CD4-positive, alpha-beta memory T cell (primary cell): Measurements from ENCODE around the gene USP5. TPM values are rescaled to one million over a fixed set of nuclear protein-coding genes. Genes with fewer than 3 reads are reported as not detected.
"Not testable (repeated sequence)": the region's sequence is repeated elsewhere in the genome, so short reads cannot be mapped to it uniquely, and the experiment has no call there.

Source experiments
- CTCF ChIA-PET: fragments of 350-600 bp; sonication (Branson Sonifier 250); formaldehyde crosslinking; loops from one replicate; lab custom pipeline; 2021; ENCODE audit warnings: inconsistent platforms; ENCODE audit not compliant: partially characterized antibody; lab: Charles Lee
- POLR2A ChIA-PET: fragments of 350-600 bp; sonication (Branson Sonifier 250); formaldehyde crosslinking; loops from one replicate; lab custom pipeline; 2021; ENCODE audit not compliant: partially characterized antibody; lab: Charles Lee
- DNase-seq, 5 donors: peaks; one replicate each; pipeline versions ENCODE4 v3.0.0 to v3.0.0-alpha.2; 2020 to 2022; ENCODE audit warnings: mixed read lengths in 1 of 5
- H3K27ac ChIP-seq: one replicate; pipeline ENCODE4 v1.7.0; 2013; ENCODE audit warnings: low read depth, low read length
- H3K27me3 ChIP-seq: 2 replicates; pipeline ENCODE4 v1.7.0; 2013; ENCODE audit warnings: mild to moderate bottlenecking, low read length, moderate library complexity; ENCODE audit not compliant: insufficient read depth
- H3K36me3 ChIP-seq: 2 replicates; pipeline ENCODE4 v1.7.0; 2013; ENCODE audit warnings: mild to moderate bottlenecking, low read length, moderate library complexity; ENCODE audit not compliant: insufficient read depth
- H3K4me1 ChIP-seq: 2 replicates; pipeline ENCODE4 v1.7.0; 2013; ENCODE audit warnings: mild to moderate bottlenecking, low read length, moderate library complexity; ENCODE audit not compliant: insufficient read depth
- H3K4me3 ChIP-seq, 2 donors: one replicate each; pipeline ENCODE4 v1.7.0; 2013; ENCODE audit warnings: low read length in 2 of 2, mild to moderate bottlenecking in 1 of 2
- H3K9me3 ChIP-seq, 2 donors: one replicate each; pipeline ENCODE4 v1.7.0; 2013; ENCODE audit warnings: low read length in 2 of 2, control low read depth in 1 of 2; ENCODE audit not compliant: control insufficient read depth in 1 of 2
- H3K27ac Mint-ChIP-seq, 7 donors: one replicate each; pipeline ENCODE4 v1.8.0; 2020 to 2021; ENCODE audit warnings: mixed read lengths in 7 of 7, mild to moderate bottlenecking in 6 of 7, inconsistent platforms in 3 of 7, moderate library complexity in 3 of 7
- H3K27me3 Mint-ChIP-seq, 2 donors: one replicate each; pipeline ENCODE4 v1.8.0; 2020 to 2021; ENCODE audit warnings: mixed read lengths in 2 of 2
- H3K36me3 Mint-ChIP-seq, 2 donors: one replicate each; pipeline ENCODE4 v1.8.0; 2020 to 2021; ENCODE audit warnings: mixed read lengths in 2 of 2, inconsistent platforms in 1 of 2, mild to moderate bottlenecking in 1 of 2
- H3K4me1 Mint-ChIP-seq, 4 donors: one replicate each; pipeline ENCODE4 v1.8.0; 2020 to 2021; ENCODE audit warnings: mixed read lengths in 4 of 4, mild to moderate bottlenecking in 1 of 4
- H3K4me3 Mint-ChIP-seq, 8 donors: one replicate each; pipeline ENCODE4 v1.8.0; 2020 to 2021; ENCODE audit warnings: mixed read lengths in 8 of 8, mild to moderate bottlenecking in 7 of 8, moderate library complexity in 6 of 8, inconsistent platforms in 3 of 8
- H3K9me3 Mint-ChIP-seq, 8 donors: one replicate each; pipeline ENCODE4 v1.8.0; 2020 to 2021; ENCODE audit warnings: mixed read lengths in 8 of 8, mild to moderate bottlenecking in 5 of 8, inconsistent platforms in 3 of 8, moderate library complexity in 1 of 8
- intact Hi-C: fragments of 100-400 bp; cut with micrococcal nuclease; formaldehyde crosslinking; loops from one replicate; pipeline ENCODE4 v1.15.1; 2023
- polyA plus RNA-seq, 2 donors: library from polyadenylated mRNA; unstranded; fragments of 300-500 nt; fragmentation: Illumina TruSeq; gene quantifications; one replicate each; pipeline ENCODE4 v1.2.3, GENCODE V29; 2021
- total RNA-seq, 2 experiments: library from RNA; stranded (reverse); gene quantifications; one replicate each; pipeline ENCODE4 v1.2.3, GENCODE V29; 2021

The USP5 gene
- total and polyA plus RNA-seq, 4 experiments from 2014 or later, result 53.9 to 73.0 (median 67.2) TPM

- H3K36me3 ChIP-seq, H3K27me3 Mint-ChIP-seq, H3K27ac ChIP-seq, H3K36me3 Mint-ChIP-seq, H3K27me3 ChIP-seq, DNase-seq, intact Hi-C loops, H3K4me3 ChIP-seq, H3K9me3 Mint-ChIP-seq, H3K9me3 ChIP-seq: not testable (repeated sequence)
- peaks cover 16% of the 10 kb centered on the region for H3K4me1 ChIP-seq
- POLR2A ChIA-PET, result interaction anchor here (1.5 to 4.0 kb wide), 2 partner anchors 19 to 62 kb away, joined by 6 to 133 read pairs; partner anchors contain the start of gene SPSB2
- H3K27ac Mint-ChIP-seq, result peak overlapping the region in 6 of 7 donors; percentile 90 to 98 (median 92)
- peaks cover 5 to 15% (median 11%) of the 10 kb centered on the region in 4 donors for H3K4me1 Mint-ChIP-seq
- H3K4me3 Mint-ChIP-seq, result peak overlapping the region in 7 of 8 donors; percentile 82 to 87 (median 85)
- CTCF ChIA-PET, result interaction anchor here (1.0 kb wide), 2 partner anchors 17 to 20 kb away, joined by 3 to 5 read pairs; partner anchors contain the start of gene SPSB2
Measured at GRCh38 chr12:6889775-6890573, 38.0 kb downstream of the USP5 start.

- H3K4me3 ChIP-seq, result peak overlapping the region; percentile 74 to 93
- Mint-ChIP-seq H3K9me3 (no peaks in the 10 kb centered on the region), H3K4me3 (peak overlapping the region; percentile 82 to 87 (median 85)), H3K36me3 (no peaks in the 10 kb centered on the region), H3K27ac (peak overlapping the region; percentile 92 to 98 (median 95)), H3K27me3 (no peaks in the 10 kb centered on the region), H3K4me1 (peaks cover 5 to 15% (median 11%) of the 10 kb centered on the region in 4 donors)
- no peaks in the 10 kb centered on the region for H3K9me3 ChIP-seq
- peak; percentile 97 to 98 (median 98) for DNase-seq
- ChIA-PET POLR2A (interaction anchor here (0.7 to 4.0 kb wide), 39 partner anchors 9 to 422 kb away, joined by 3 to 133 read pairs (median 6); partner anchors contain the start of genes ATN1, C12orf57, CDCA3 and COPS7A), CTCF (interaction anchor here (0.6 to 4.4 kb wide), 21 partner anchors 9 to 218 kb away, joined by 3 to 151 read pairs (median 4); partner anchors contain the start of genes C1RL, CDCA3, LRRC23 and SPSB2)
- H3K27ac ChIP-seq, result peak overlapping the region; percentile 91
- H3K4me1 ChIP-seq, result peaks cover 16% of the 10 kb centered on the region
- H3K36me3 ChIP-seq, result no peaks in the 10 kb centered on the region
- intact Hi-C loops, result loop anchor here (1.0 kb wide), 5 partner anchors 13 to 127 kb away; partner anchors contain the start of genes ENO2, LPCAT3, LRRC23 and SPSB2
- no peaks in the 10 kb centered on the region for H3K27me3 ChIP-seq
Measured at GRCh38 chr12:6890789-6891645, 39.1 kb downstream of the USP5 start.

DNA sequence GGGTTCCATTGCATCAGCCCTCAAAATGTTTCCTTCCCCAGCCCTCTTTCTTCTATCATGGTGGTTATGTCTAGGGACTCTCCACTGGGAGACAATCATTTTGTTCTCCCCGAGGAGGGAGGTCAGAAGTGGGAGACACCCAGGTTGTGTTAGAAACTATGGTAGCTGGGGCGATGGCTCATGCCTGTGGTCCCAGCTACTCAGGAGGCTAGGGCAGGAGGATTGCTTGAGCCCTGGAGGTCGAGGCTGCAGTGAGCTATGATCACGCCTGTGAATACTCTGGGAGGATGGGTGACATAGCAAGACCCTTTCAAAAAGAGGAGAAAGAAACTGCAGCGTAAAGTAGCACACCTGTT is 39.7 kb downstream of the USP5 start:
- Mint-ChIP-seq H3K36me3 (no peaks in the 10 kb centered on the region), H3K27ac (peak overlapping the region; percentile 92 to 98 (median 95)), H3K4me3 (peak overlapping the region; percentile 82 to 87 (median 84)), H3K4me1 (peaks cover 5 to 15% (median 11%) of the 10 kb centered on the region in 4 donors), H3K27me3 (no peaks in the 10 kb centered on the region), H3K9me3 (no peaks in the 10 kb centered on the region)
- ChIA-PET POLR2A (interaction anchor here (0.7 to 4.0 kb wide), 35 partner anchors 9 to 351 kb away, joined by 3 to 133 read pairs (median 6); partner anchors contain the start of genes ATN1, C12orf57, CDCA3 and COPS7A), CTCF (interaction anchor here (0.6 to 4.4 kb wide), 20 partner anchors 8 to 217 kb away, joined by 3 to 151 read pairs (median 4); partner anchors contain the start of genes C1RL, CDCA3, LRRC23 and SPSB2)
- Histone ChIP-seq H3K9me3 (no peaks in the 10 kb centered on the region), H3K27me3 (no peaks in the 10 kb centered on the region), H3K36me3 (no peaks in the 10 kb centered on the region), H3K4me3 (peak overlapping the region; percentile 74 to 93), H3K4me1 (peaks cover 16% of the 10 kb centered on the region), H3K27ac (peak overlapping the region; percentile 91)
- intact Hi-C loops, result loop anchor here (1.0 kb wide), 5 partner anchors 13 to 127 kb away; partner anchors contain the start of genes ENO2, LPCAT3, LRRC23 and SPSB2
- DNase-seq, result no peak

DNA sequence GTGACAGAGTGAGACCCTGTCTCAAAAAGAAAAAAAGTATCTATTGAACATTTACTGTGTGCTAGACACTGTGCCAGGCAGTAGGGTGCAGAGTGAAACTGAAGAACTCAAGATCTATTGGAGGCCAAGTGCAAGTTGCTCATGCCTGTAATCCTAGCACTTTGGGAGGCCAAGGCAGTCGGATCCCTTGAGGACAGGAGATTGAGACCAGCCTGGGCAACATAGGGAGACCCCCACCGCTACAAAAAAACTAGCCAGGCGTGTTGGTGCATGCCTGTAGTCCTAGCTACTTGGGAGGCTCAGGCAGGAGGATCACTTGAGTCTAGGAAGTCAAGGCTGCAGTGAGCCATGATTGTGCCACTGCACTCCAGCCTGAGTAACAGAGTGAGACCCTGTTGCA is 40.7 kb downstream of the USP5 start:
- H3K9me3 Mint-ChIP-seq, DNase-seq, H3K4me3 ChIP-seq, H3K27ac ChIP-seq, H3K27me3 ChIP-seq, H3K27me3 Mint-ChIP-seq, H3K36me3 ChIP-seq, intact Hi-C loops, H3K36me3 Mint-ChIP-seq, H3K9me3 ChIP-seq: not testable (repeated sequence)
- CTCF ChIA-PET, result interaction anchor here (0.6 to 4.4 kb wide), 5 partner anchors 10 to 22 kb away, joined by 3 to 151 read pairs (median 10); partner anchors contain the start of genes SPSB2 and TPI1
- peak overlapping the region in 2 of 8 donors; percentile 27 to 40 for H3K4me3 Mint-ChIP-seq
- peak overlapping the region in 4 of 7 donors; percentile 12 to 95 (median 38) for H3K27ac Mint-ChIP-seq
- peaks cover 16% of the 10 kb centered on the region for H3K4me1 ChIP-seq
- POLR2A ChIA-PET, result interaction anchor here (2.4 to 4.0 kb wide), 2 partner anchors 22 to 33 kb away, joined by 18 to 133 read pairs; partner anchors contain the start of gene SPSB2
- H3K4me1 Mint-ChIP-seq, result peaks cover 5 to 15% (median 11%) of the 10 kb centered on the region in 4 donors

GRCh38 chr12:6894321-6894720 is 42.4 kb downstream of the USP5 start:
- intact Hi-C loops, result no loop called here
- peaks cover 16% of the 10 kb centered on the region for H3K4me1 ChIP-seq
- peaks cover 5 to 15% (median 11%) of the 10 kb centered on the region in 4 donors for H3K4me1 Mint-ChIP-seq
- H3K9me3 ChIP-seq, result no peaks in the 10 kb centered on the region
- DNase-seq, result no peak
- H3K36me3 ChIP-seq, result no peaks in the 10 kb centered on the region
- ChIA-PET CTCF (interaction anchor here (4.4 kb wide), 1 partner anchor 24 kb away, joined by 151 read pairs; the partner anchor contains the start of genes SPSB2 and TPI1), POLR2A (interaction anchor here (0.9 to 1.0 kb wide), 2 partner anchors 11 to 21 kb away, joined by 3 read pairs; partner anchors contain the start of gene SPSB2)
- H3K27me3 Mint-ChIP-seq, result no peaks in the 10 kb centered on the region
- no peak overlapping the region for H3K4me3 Mint-ChIP-seq
- no peak overlapping the region for H3K27ac Mint-ChIP-seq
- H3K4me3 ChIP-seq, result no peak overlapping the region
- H3K36me3 Mint-ChIP-seq, result no peaks in the 10 kb centered on the region
- H3K27me3 ChIP-seq, result no peaks in the 10 kb centered on the region
- no peak overlapping the region for H3K27ac ChIP-seq
- peaks cover 0 to 2% (median 0%) of the 10 kb centered on the region in 8 donors for H3K9me3 Mint-ChIP-seq

DNA sequence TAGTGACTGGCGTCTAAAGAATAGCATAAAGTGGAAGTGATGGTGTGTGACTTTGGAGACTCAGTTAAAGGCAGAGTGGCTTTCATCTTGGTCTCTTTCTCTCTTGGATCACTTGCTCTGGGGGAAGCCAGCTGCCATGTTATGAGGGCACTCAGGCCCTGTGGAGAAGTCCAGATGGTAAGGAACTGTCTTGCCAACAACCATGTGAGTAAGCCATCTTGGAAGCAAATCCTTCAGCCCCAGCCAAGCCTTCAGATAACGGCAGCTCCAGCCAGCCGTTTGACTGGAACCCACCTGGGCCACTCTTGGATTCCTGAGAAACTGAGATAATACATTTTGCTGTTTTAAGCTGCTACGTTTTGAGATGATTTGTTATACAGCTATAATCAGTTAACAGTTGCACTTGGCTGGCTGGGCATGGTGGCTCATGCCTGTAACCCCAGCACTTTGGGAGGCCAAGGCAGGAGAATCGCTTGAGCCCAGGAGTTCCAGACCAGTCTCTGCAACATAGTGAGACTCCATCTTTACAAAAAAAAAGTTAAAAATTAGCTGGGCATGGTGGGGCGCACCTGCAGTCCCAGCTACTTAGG is 45.0 kb downstream of the USP5 start:
- no peak for DNase-seq
- Histone ChIP-seq H3K36me3 (no peaks in the 10 kb centered on the region), H3K4me1 (peaks cover 3% of the 10 kb centered on the region), H3K27ac (no peak overlapping the region), H3K27me3 (no peaks in the 10 kb centered on the region), H3K9me3 (no peaks in the 10 kb centered on the region), H3K4me3 (no peak overlapping the region)
- CTCF ChIA-PET, result interaction anchor here (0.8 to 1.2 kb wide), 4 partner anchors 11 to 211 kb away, joined by 3 to 7 read pairs (median 4); no protein-coding TSS in a partner anchor
- peaks cover 0 to 2% (median 0%) of the 10 kb centered on the region in 8 donors for H3K9me3 Mint-ChIP-seq
- no peaks in the 10 kb centered on the region for H3K27me3 Mint-ChIP-seq
- H3K4me1 Mint-ChIP-seq, result peaks cover 0 to 8% (median 2%) of the 10 kb centered on the region in 4 donors
- H3K36me3 Mint-ChIP-seq, result no peaks in the 10 kb centered on the region
- intact Hi-C loops, result no loop called here
- H3K4me3 Mint-ChIP-seq, result no peak overlapping the region
- H3K27ac Mint-ChIP-seq, result no peak overlapping the region
- POLR2A ChIA-PET, result no interaction called here
